ACC112 (cell line): ENCODE measurements around the gene OR2J3.
"Not testable (repeated sequence)": the region's sequence is repeated elsewhere in the genome, so short reads cannot be mapped to it uniquely, and the experiment has no call there.

Experiments
- H2AFZ ChIP-seq: fragments of 200-600 bp; sonication (generic); one replicate; pipeline ENCODE4 v1.6.0; 2017; ENCODE audit warnings: antibody characterized with exemption, low read length; ENCODE audit not compliant: unreplicated experiment
- H3K27ac ChIP-seq: fragments of 200-600 bp; sonication (generic); 2 replicates; pipeline ENCODE4 v1.5.1; 2014; ENCODE audit warnings: low read depth, mild to moderate bottlenecking, antibody characterized with exemption, low read length, moderate library complexity
- H3K27me3 ChIP-seq: fragments of 200-600 bp; sonication (generic); 2 replicates; pipeline ENCODE4 v1.6.1; 2014; ENCODE audit warnings: mild to moderate bottlenecking, antibody characterized with exemption, low read length, moderate library complexity, mixed read lengths; ENCODE audit not compliant: insufficient read depth
- H3K36me3 ChIP-seq: fragments of 200-600 bp; sonication (generic); 2 replicates; pipeline ENCODE4 v1.6.1; 2016; ENCODE audit warnings: mild to moderate bottlenecking, antibody characterized with exemption, low read length, moderate library complexity, mixed read lengths; ENCODE audit not compliant: insufficient read depth
- H3K4me1 ChIP-seq: fragments of 200-600 bp; sonication (generic); one replicate; pipeline ENCODE4 v1.6.1; 2016; ENCODE audit warnings: low read length, mixed read lengths; ENCODE audit not compliant: insufficient read depth, unreplicated experiment, control insufficient read depth
- H3K4me3 ChIP-seq: fragments of 200-600 bp; sonication (generic); 2 replicates; pipeline ENCODE4 v1.5.1; 2014; ENCODE audit warnings: mild to moderate bottlenecking, low read depth, low read length
- H3K79me2 ChIP-seq: fragments of 200-600 bp; sonication (generic); one replicate; pipeline ENCODE4 v1.6.0; 2016; ENCODE audit warnings: low read length; ENCODE audit not compliant: control insufficient read depth, unreplicated experiment, insufficient read depth

Gene OR2J3

GRCh38 chr6:29159922-29160321 is 52.1 kb downstream of the OR2J3 start:
- H3K79me2 ChIP-seq, H2AFZ ChIP-seq, H3K4me3 ChIP-seq, H3K4me1 ChIP-seq, H3K36me3 ChIP-seq, H3K27ac ChIP-seq, H3K27me3 ChIP-seq: not testable (repeated sequence)
